22Rv1 (cell line): ENCODE measurements around the gene RHBDF1.

Experiments used
- H3K27ac ChIP-seq: fragments of 450-650 bp; 2 replicates; pipeline ENCODE4 v1.5.1; 2017
- ZFX ChIP-seq: fragments of 450-650 bp; IDR thresholded peaks from 2 replicates; pipeline ENCODE4 v1.6.1; 2017; ENCODE audit warnings: antibody characterized with exemption, borderline replicate concordance
- TF ChIP-seq, protein P1 (sequence below): fragments of 450-650 bp; IDR thresholded peaks from 2 replicates; pipeline ENCODE4 v1.5.1; 2017; ENCODE audit warnings: mild to moderate bottlenecking

RHBDF1 gene

DNA sequence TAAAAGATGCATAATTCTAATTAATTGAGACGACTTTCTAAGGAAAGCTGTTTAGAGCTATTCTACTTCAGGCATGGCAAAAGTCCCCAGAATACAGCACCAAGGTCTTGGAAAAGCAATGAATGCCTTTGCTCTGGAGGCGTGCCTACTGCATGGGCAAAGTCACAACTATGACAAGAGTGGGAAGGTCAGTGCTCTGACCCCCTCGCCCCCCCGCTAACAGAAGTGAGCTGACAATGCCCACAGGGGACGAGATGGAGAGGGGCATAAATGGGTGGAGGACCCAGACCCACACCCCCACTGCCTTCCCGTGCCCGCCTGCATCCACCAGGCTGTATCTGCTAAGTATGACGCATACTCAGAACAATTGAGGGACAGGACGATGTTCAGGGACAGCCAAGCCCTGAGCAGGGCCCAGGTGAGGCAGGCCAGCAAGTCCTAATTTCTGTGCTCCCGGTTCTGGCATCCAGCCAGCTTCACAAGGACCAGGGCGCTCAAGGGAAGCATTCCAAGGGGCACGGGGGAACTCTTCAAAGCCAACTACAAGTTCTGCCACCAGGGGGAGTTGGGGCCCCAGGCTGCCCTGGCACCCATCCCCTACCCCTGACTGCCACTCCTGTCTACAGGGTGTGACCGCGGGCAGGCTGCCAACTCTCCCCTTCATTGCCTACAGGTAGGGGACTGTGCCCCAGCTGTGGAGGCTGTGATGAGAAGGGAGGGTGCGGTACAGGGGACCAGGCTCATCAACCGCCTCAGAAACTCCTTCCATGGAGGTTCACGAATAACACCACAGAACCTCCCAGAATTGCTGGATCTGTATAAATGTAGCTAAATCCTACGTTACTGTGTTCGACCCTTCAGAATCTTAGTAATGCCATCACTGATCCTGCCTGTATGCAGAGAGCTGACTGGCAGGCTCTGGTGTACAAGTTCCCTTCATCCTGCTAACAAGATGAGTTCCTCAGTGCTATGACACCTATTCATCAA, 45.2 kb upstream of the RHBDF1 start:
- TF ChIP-seq ZFX = no peak
- TF ChIP-seq, protein P1, sequence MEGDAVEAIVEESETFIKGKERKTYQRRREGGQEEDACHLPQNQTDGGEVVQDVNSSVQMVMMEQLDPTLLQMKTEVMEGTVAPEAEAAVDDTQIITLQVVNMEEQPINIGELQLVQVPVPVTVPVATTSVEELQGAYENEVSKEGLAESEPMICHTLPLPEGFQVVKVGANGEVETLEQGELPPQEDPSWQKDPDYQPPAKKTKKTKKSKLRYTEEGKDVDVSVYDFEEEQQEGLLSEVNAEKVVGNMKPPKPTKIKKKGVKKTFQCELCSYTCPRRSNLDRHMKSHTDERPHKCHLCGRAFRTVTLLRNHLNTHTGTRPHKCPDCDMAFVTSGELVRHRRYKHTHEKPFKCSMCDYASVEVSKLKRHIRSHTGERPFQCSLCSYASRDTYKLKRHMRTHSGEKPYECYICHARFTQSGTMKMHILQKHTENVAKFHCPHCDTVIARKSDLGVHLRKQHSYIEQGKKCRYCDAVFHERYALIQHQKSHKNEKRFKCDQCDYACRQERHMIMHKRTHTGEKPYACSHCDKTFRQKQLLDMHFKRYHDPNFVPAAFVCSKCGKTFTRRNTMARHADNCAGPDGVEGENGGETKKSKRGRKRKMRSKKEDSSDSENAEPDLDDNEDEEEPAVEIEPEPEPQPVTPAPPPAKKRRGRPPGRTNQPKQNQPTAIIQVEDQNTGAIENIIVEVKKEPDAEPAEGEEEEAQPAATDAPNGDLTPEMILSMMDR = peak; percentile 76
- H3K27ac ChIP-seq = no peak overlapping the region

DNA sequence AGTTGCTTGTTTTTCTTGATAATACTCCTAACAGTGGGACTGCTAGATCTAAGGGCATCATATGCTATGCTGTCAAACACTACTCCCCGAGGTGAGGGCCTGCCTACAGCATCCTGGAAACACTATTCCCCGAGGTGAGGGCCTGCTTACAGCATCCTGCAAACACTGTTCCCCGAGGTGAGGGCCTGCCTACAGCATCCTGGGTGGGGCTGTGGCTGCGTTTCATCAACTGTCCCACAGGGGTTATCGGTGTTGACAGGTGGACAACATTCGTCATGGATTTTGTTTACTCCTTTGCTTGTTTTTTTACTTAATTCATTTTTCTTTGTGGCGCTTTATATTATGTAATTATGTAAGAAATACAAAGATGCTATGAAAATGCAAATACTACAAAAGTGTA, 43.6 kb upstream of the RHBDF1 start:
- H3K27ac ChIP-seq = no peak overlapping the region
- no peak for TF ChIP-seq ZFX
- TF ChIP-seq, protein P1 = no peak

DNA sequence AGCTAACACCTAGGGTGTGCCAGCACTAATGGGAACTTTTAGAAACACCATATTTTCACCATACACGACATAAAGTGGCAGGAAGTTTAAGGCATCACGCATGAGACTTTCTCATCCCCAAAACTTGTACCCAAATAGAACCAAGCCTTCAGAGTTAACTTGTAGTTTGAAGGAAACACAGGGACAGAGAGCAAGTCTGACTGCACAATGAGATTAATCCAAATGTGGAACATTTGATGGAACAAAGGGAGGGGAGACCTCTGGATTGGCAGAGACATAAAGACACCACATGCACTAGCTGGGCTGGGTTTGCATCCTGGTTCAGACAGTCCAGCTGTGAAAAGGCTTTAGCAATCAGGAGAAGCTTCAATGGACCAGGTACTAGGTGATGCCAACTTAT, 41.9 kb upstream of the RHBDF1 start:
- H3K27ac ChIP-seq = no peak overlapping the region
- TF ChIP-seq ZFX = no peak
- TF ChIP-seq, protein P1 = no peak

DNA sequence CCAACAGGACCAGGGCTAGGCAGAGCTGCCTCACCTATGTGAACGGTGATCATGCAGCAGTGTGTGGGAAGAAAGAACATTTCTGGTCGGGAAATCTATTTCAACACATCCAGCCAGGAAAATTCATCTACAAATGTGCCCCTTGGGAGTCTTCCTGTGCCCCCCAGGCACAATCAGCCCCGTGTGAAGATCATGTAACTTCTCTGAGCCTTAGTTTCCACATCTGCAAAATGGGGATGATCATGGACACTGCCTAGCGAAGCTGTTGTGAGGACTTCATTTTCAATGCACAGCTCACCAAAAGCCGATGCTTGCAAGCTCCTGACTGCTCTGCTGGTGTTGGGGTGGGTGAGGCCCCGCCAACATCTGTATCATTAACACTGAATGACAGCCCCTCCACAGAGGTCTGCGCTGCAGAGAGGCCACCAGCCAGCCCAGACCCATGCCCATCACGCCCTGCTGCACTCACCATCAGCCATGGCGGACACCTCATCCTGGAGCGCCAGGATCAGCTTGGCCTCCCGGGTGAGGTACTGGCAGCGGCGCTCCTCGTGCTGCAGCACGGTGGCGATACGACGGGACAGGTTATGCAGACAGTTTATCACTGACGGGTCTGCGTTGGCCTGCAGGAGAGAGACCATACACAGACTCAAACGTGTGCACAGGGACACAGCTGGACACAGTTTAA, 39.9 kb upstream of the RHBDF1 start:
- TF ChIP-seq, protein P1 = no peak
- no peak for TF ChIP-seq ZFX
- H3K27ac ChIP-seq = no peak overlapping the region

DNA sequence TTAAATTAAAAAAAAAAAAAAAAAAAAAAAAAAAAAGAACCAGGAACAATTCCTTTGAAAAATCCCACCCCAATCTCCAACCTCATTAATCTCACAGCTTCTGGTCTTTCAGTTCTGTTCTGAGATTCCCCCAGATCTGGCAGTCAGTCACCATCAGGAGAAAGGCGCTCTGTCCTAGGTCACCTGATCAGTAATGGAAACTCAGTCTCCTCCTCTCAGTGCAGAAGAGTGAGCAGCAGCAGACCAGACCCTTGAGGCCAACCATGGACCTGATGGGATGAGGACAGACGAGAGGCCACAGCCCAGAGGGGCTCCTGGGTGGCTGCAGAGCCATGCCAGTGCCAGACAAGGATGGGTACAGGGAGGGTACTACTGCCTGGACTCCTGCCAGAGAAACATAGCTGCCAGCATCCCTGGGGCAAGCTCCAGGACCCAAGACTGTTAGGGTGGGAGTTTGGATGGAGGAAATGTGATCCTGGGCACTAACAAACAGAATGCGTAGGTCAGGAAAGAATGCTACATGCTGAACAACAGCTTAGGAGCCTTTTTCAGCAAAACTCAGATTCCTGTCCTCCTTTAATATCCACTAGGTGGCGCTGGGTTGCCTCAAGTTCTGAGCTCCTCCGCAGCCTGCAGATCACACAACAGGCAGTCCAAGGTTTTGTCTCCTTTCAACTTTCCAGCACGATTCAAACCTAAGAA, 34.3 kb upstream of the RHBDF1 start:
- no peak overlapping the region for H3K27ac ChIP-seq
- no peak for TF ChIP-seq ZFX
- TF ChIP-seq, protein P1 = peak; percentile 92

DNA sequence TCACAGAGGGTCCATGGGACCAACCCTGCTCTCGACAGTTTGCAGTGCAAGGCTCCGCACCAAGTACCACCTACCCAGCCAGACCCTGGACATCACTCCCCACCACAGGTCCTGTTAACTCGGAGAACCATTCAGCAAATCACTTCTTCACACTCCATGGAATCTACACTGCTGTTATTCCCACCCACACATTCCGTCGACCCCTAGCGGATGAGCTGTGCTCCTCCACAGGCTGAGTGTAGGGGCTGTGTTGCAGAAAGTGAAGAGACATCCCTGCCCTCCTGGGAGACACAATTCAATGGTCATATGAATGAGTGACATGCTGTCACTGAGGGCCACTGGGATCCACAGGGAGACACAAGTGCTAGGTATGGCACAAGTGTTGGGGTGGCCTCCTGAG, 33.1 kb upstream of the RHBDF1 start:
- TF ChIP-seq ZFX = no peak
- TF ChIP-seq, protein P1 = no peak

More for the DNA sequence above, 33.1 kb upstream of the RHBDF1 start:
- H3K27ac ChIP-seq = no peak overlapping the region
